Spleen (tissue), 7 donors: ENCODE measurements around the gene RPTOR.

Experiments used
- CTCF ChIP-seq, 11 experiments: fragments of 200-600 bp in 7 of 11; fragments of 450-650 bp in 4 of 11; sonication (generic) in 4 of 11; IDR thresholded peaks in 8 of 11; conservative IDR thresholded peaks in 3 of 11; 1 replicate in 7 of 11; 2 replicates in 4 of 11; pipeline versions ENCODE4 v1.4.0 to v1.8.0; 2016 to 2021; ENCODE audit warnings: antibody characterized with exemption in 11 of 11, inconsistent platforms in 4 of 11, mild to moderate bottlenecking in 1 of 11
- POLR2AphosphoS5 ChIP-seq, 3 donors: sonication (generic); formaldehyde crosslinking; IDR thresholded peaks; one replicate each; pipeline ENCODE4 v1.5.1; 2017; ENCODE audit warnings: antibody characterized with exemption in 3 of 3
- donor health status: DM: no; HTN: no; CAD: no; lungs with moderate emphysema.
- donor health status: DM: no; HTN: no; CAD: no.
- donor health status: DM: no; HTN: no; CAD: no.

- no peak for TF ChIP-seq CTCF (IDR thresholded peaks at IDR 0.05 in 8 of 11, conservative IDR thresholded peaks at IDR 0.05 in 3 of 11)
- no peak for TF ChIP-seq POLR2AphosphoS5 (IDR thresholded peaks at IDR 0.05)
Observed at GRCh38 chr17:80908211-80908610, 363.6 kb downstream of the RPTOR start.
